Glutamatergic neuron (in vitro differentiated cells): ENCODE results near the gene RAB1A. TPM values are rescaled to one million over a fixed set of nuclear protein-coding genes. Genes with fewer than 3 reads are reported as not detected.

Source experiments
- DNase-seq: peaks from one replicate; pipeline ENCODE4 v3.0.0; 2022
- H3K27ac Mint-ChIP-seq: one replicate; pipeline ENCODE4 v1.8.0; 2020; ENCODE audit warnings: mild to moderate bottlenecking, mixed read lengths, inconsistent platforms; ENCODE audit not compliant: unreplicated experiment
- H3K27me3 Mint-ChIP-seq: one replicate; pipeline ENCODE4 v1.8.0; 2020; ENCODE audit warnings: mild to moderate bottlenecking, moderate library complexity, mixed read lengths, inconsistent platforms; ENCODE audit not compliant: unreplicated experiment
- H3K36me3 Mint-ChIP-seq: one replicate; pipeline ENCODE4 v1.8.0; 2020; ENCODE audit warnings: mild to moderate bottlenecking, mixed read lengths, inconsistent platforms; ENCODE audit not compliant: unreplicated experiment
- H3K4me1 Mint-ChIP-seq: one replicate; pipeline ENCODE4 v1.8.0; 2020; ENCODE audit warnings: mild to moderate bottlenecking, low read depth, mixed read lengths, inconsistent platforms; ENCODE audit not compliant: unreplicated experiment
- H3K4me3 Mint-ChIP-seq: one replicate; pipeline ENCODE4 v1.8.0; 2020; ENCODE audit warnings: mild to moderate bottlenecking, mixed read lengths, inconsistent platforms; ENCODE audit not compliant: unreplicated experiment
- H3K9me3 Mint-ChIP-seq: one replicate; pipeline ENCODE4 v1.8.0; 2020; ENCODE audit warnings: mild to moderate bottlenecking, moderate library complexity, mixed read lengths, inconsistent platforms; ENCODE audit not compliant: unreplicated experiment
- CTCF ChIP-seq: fragments of 200-600 bp; sonication (generic); IDR thresholded peaks from one replicate; pipeline ENCODE4 v1.5.0; 2021; ENCODE audit not compliant: partially characterized antibody, unreplicated experiment
- total RNA-seq: library from RNA; stranded (reverse); fragmentation: NEBNext Ultra II Directional; extraction: Animal tissue kit (Norgen Biotek cat#: 25700); gene quantifications from one replicate; pipeline ENCODE4 v1.2.1, GENCODE V29; 2021; ENCODE audit not compliant: unreplicated experiment

RAB1A gene
- total RNA-seq, 1 donor from 2014 or later: 161 TPM

GRCh38 chr2:65114921-65115320 is 15.0 kb downstream of the RAB1A start:
- H3K4me3 Mint-ChIP-seq: no peak overlapping the region
- no peaks in the 10 kb centered on the region for H3K27me3 Mint-ChIP-seq
- peaks cover 2% of the 10 kb centered on the region for H3K9me3 Mint-ChIP-seq
- no peak for DNase-seq
- no peaks in the 10 kb centered on the region for H3K36me3 Mint-ChIP-seq
- no peak for TF ChIP-seq CTCF
- H3K27ac Mint-ChIP-seq: no peak overlapping the region
- peaks cover 6% of the 10 kb centered on the region for H3K4me1 Mint-ChIP-seq

- Mint-ChIP-seq H3K36me3 (no peaks in the 10 kb centered on the region), H3K27ac (no peak overlapping the region), H3K4me3 (no peak overlapping the region), H3K4me1 (peaks cover 6% of the 10 kb centered on the region), H3K27me3 (no peaks in the 10 kb centered on the region), H3K9me3 (peaks cover 2% of the 10 kb centered on the region)
- TF ChIP-seq CTCF: no peak
- no peak for DNase-seq
These were observed 16.1 kb downstream of the RAB1A start for GRCh38 chr2:65113816-65114215.

GRCh38 chr2:65113229-65113628 is 16.7 kb downstream of the RAB1A start:
- DNase-seq: no peak
- no peak for TF ChIP-seq CTCF
- H3K27me3 Mint-ChIP-seq: no peaks in the 10 kb centered on the region
- no peak overlapping the region for H3K27ac Mint-ChIP-seq
- no peaks in the 10 kb centered on the region for H3K36me3 Mint-ChIP-seq
- H3K9me3 Mint-ChIP-seq: peaks cover 2% of the 10 kb centered on the region
- H3K4me3 Mint-ChIP-seq: no peak overlapping the region
- peaks cover 6% of the 10 kb centered on the region for H3K4me1 Mint-ChIP-seq

- TF ChIP-seq CTCF: no peak
- Mint-ChIP-seq H3K36me3 (no peaks in the 10 kb centered on the region), H3K4me1 (peaks cover 6% of the 10 kb centered on the region), H3K27ac (no peak overlapping the region), H3K27me3 (no peaks in the 10 kb centered on the region), H3K4me3 (no peak overlapping the region), H3K9me3 (no peaks in the 10 kb centered on the region)
- no peak for DNase-seq
These were observed 17.3 kb downstream of the RAB1A start for GRCh38 chr2:65112633-65113032.

- no peak for TF ChIP-seq CTCF
- Mint-ChIP-seq H3K4me1 (peaks cover 7% of the 10 kb centered on the region), H3K27me3 (no peaks in the 10 kb centered on the region), H3K36me3 (no peaks in the 10 kb centered on the region), H3K4me3 (no peak overlapping the region), H3K27ac (no peak overlapping the region), H3K9me3 (no peaks in the 10 kb centered on the region)
- no peak for DNase-seq
These were observed 21.1 kb downstream of the RAB1A start for GRCh38 chr2:65108780-65109179.
